GM04504 (cell line): ENCODE data around the gene SPIN2B.

Source experiments
- DNase-seq: peaks from one replicate; pipeline ENCODE4 v3.0.0-alpha.2; 2012; ENCODE audit warnings: low read depth

SPIN2B gene

GRCh38 chrX:57070185-57070984 is 51.0 kb downstream of the SPIN2B start:
- DNase-seq, result no peak
